OCI-LY1 (cell line): Measurements from ENCODE around the gene CCDC40.

ENCODE experiments used
- EZH2 ChIP-seq: fragments of 200-600 bp; sonication (generic), shearing (Covaris generic); IDR thresholded peaks from 2 replicates; pipeline ENCODE4 v1.8.0; 2017; ENCODE audit warnings: borderline replicate concordance, mixed run types, mild to moderate bottlenecking, antibody characterized with exemption, low read length, moderate library complexity, mixed read lengths
- TF ChIP-seq, protein P1 (sequence below): fragments of 200-600 bp; sonication (generic), shearing (Covaris generic); IDR thresholded peaks from 2 replicates; pipeline ENCODE4 v1.5.1; 2017; ENCODE audit warnings: mild to moderate bottlenecking, antibody characterized with exemption, low read length, moderate library complexity, mixed read lengths

DNA sequence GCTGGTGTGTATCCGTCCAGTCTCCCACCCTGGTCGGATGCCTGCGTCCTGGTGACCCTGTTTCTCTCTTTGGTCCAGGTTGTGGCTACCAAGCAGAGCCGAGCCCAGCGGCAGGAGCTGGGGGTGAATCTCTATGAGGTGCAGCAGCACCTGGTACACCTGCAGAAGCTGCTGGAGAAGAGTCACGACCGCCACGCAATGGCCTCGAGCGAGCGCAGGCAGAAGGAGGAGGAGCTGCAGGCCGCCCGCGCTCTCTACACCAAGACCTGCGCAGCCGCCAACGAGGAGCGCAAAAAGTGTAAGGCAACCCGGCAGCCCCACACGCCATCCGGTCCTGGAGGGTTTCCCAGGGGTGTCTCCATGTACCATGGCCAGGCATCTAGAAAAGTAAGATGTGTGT, 13.5 kb downstream of the CCDC40 start:
- TF ChIP-seq, protein P1, sequence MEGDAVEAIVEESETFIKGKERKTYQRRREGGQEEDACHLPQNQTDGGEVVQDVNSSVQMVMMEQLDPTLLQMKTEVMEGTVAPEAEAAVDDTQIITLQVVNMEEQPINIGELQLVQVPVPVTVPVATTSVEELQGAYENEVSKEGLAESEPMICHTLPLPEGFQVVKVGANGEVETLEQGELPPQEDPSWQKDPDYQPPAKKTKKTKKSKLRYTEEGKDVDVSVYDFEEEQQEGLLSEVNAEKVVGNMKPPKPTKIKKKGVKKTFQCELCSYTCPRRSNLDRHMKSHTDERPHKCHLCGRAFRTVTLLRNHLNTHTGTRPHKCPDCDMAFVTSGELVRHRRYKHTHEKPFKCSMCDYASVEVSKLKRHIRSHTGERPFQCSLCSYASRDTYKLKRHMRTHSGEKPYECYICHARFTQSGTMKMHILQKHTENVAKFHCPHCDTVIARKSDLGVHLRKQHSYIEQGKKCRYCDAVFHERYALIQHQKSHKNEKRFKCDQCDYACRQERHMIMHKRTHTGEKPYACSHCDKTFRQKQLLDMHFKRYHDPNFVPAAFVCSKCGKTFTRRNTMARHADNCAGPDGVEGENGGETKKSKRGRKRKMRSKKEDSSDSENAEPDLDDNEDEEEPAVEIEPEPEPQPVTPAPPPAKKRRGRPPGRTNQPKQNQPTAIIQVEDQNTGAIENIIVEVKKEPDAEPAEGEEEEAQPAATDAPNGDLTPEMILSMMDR, result no peak
- TF ChIP-seq EZH2, result no peak
